ENCODE results near the gene NDUFA3.
A peak's percentile ranks its signal among the peaks of the same experiment; 100 is the strongest.
"Not testable (repeated sequence)": the region's sequence is repeated elsewhere in the genome, so short reads cannot be mapped to it uniquely, and the experiment has no call there.

The NDUFA3 gene

GRCh38 chr19:54102421-54103169 is at the start of gene NDUFA3:
TSS of gene NDUFA3 (plus strand) at chr19:54102855. CDS start at chr19:54102879, 24 bp downstream.
- peak; percentile 98 to 100 for DNase-seq

DNA sequence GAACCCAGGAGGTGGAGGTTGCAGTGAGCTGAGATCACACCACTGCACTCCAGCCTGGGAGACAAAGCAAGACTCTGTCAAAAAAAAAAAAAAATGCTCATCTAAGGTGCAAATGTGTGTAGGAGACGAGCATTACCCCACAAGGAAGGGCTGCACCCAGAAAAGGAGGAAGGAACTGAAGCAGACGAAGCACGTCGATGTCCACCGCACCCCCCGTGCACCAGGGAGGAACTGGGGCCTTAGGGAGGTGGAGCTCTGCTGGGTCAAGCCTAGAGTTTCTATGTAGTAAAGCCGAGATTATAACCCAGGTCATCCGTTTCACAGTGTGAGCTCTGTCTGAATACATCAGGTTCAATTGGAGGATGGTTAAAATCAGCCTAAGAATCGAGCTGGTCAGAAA is 40.0 kb upstream of the NDUFA3 start:
- peak in 1 of 2 donors; percentile 55 for DNase-seq

DNA sequence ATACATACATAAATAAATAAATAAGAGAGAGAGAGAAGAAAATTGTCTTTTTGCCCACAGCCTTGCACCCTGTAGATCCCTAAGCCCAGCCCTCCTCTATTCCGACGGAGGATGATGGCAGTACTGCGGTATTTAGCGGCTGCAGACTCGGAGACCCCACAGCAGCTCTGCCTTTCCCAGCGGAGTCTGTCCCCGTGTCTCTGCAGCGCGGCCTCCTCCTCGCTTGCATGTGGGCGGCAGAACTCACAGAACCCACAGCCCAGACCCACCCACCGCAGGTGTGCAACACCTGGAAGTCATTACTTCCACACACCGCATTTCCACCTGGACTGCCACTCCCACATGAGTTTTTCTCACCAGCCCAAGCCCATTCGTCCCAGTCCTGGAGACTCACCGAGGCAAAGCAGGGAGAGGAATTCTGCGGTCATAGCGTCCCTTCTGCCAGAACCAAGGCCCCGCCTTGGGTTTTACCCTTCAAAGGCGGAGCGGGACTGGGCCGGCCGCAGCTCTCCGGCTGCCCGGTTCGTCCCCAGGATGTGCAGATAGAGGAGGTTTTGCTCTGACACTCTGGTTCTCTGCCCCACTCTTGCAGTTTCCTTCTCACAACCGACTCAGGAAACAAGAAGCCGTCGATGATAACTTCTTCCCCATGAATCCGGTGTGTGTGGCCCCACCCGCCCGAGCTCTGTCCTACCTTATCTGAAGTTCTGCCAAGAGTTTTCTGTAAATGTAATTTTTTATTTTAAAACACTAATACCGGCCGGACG is 39.1 kb upstream of the NDUFA3 start, which contains the start of gene VSTM1:
Gene VSTM1, minus strand, starts transcription at position 548 of the 767 bp plus-strand sequence. Its CDS starts 120 bp downstream, at position 428.
- no peak for DNase-seq

- no peak for DNase-seq
Observed at GRCh38 chr19:54069470-54069869, 33.2 kb upstream of the NDUFA3 start.

- DNase-seq: no peak
Observed at GRCh38 chr19:54073829-54074228, 28.8 kb upstream of the NDUFA3 start.

DNA sequence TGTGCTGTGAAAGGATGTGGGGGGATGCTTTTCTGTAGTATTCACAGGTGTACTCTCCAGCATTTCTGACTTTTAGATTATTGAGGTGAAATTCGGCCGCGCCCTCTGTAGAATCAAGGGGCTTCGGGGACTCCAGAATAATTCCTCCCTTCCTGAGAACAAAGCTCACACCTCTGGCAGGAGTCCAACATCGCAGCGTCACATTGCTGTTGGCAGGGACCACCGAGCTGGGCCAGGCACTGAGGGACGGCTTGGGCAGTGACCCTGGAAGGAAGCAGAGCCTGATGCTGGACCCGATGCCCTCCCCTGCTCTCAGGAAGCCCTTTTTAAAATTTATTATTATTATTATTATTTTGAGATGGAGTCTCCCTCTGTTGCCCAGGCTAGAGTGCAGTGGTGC is 27.8 kb upstream of the NDUFA3 start:
- DNase-seq: no peak

DNA sequence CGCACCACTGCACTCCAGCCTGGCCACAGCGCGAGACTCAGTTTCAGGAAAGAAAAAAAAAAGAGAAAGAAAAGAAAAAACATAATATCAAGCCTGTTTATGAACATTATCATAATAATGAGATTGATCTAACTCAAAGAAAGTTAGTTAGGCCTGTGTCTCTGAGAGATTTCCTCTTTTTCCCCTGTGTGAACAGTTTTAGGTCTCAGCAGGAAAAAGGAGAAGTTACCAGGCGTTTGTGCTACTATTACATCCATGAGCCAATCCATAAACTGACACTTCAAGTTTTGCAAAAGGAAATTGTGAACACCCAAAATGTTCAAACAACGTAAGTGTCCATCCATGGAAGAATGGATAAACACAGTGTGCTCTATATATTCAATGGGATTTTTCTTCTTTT is 25.3 kb upstream of the NDUFA3 start:
- no peak for DNase-seq

DNA sequence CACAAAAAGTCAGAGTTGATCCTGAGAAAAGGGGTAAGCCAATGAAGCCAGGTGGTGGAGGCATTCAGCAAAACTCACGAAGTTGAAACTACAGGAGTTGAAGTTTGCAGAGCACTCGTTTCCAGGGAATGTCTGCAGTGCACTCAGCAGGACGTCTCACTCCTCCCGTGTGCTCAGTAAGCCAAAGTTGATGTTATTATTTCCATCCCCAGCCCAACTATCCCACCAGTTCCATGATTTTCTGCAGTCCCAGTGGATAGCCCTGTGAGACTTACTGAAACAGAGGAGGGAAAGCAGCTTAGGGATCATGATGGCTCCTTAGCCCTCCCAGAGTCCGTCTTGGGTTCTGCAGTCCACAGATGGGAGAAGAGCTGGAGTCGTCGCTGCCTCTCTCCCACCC is 21.6 kb upstream of the NDUFA3 start, which contains the start of gene TARM1:
Gene TARM1, minus strand, starts transcription at position 334 of the 400 bp plus-strand sequence. Its CDS starts 25 bp downstream, at position 309.
- no peak for DNase-seq

GRCh38 chr19:54084410-54084809 is 18.2 kb upstream of the NDUFA3 start:
- DNase-seq: no peak

GRCh38 chr19:54094426-54095000 is 8.1 kb upstream of the NDUFA3 start:
- no peak for DNase-seq

- DNase-seq: no peak
Observed at GRCh38 chr19:54095136-54095858, 7.4 kb upstream of the NDUFA3 start.

DNA sequence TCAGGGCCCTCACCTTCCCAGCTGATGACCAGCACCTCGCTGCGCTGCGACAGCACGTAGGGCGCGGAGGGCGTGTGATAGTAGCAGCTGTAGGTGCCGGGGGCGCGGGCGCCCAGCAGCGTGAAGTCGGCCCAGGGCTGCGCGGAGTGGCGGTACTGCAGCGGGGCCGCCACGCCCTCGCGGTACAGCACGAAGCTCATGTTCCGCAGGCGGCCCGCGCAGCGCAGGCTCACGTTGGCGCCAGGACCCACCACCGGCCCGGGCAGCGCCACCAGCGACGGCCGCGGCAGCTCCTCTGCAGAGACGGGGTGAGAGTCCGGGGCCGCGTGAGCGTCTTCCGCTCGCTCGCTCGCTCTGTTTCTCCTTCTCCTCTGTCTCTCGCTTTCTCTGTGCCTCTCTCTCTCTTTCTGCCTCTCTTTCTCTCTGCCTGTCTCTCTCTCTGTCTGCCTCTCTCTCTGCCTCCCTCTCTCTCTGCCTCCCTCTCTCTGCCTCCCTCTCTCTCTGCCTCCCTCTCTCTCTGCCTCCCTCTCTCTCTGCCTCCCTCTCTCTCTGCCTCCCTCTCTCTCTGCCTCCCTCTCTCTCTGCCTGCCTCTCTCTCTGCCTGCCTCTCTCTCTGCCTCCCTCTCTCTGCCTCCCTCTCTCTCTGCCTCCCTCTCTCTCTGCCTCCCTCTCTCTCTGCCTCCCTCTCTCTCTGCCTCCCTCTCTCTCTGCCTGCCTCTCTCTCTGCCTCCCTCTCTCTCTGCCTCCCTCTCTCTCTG is 6.6 kb upstream of the NDUFA3 start:
- DNase-seq: peak; percentile 42 to 66

GRCh38 chr19:54096617-54097106 is 6.0 kb upstream of the NDUFA3 start:
- DNase-seq: peak in 1 of 2 donors; percentile 22

DNA sequence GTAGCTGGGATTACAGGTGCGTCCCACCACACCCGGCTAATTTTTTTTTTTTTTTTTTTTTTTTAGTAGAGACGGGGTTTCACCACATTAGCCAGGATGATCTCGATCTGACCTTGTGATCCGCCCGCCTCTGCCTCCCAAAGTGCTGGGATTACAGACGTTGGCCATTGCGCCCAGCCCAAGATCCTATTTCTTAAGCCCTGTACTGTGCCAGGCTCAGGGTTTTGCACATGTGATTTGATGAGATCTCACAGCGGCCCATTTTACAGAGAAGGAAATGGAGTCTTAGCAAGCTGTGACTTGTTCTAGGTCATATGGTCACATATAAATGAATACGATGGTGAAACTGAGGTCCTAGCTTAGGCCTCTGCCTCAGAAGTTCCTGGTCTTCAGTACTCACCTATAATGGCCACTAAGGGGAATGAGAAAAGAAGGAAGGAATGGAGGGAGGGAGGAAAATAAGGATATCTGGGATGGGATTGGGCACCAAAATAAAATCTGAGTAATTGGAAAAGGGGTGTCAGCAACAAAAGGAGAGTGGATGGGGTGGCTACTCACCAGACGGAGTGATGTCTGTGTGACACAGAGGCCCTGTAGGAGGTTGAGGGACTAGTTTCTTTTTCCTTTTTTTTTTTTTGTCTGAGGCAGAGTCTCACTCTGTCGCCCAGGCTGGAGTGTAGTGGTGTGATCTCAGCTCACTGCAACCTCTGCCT is 3.3 kb upstream of the NDUFA3 start:
- DNase-seq: no peak

DNA sequence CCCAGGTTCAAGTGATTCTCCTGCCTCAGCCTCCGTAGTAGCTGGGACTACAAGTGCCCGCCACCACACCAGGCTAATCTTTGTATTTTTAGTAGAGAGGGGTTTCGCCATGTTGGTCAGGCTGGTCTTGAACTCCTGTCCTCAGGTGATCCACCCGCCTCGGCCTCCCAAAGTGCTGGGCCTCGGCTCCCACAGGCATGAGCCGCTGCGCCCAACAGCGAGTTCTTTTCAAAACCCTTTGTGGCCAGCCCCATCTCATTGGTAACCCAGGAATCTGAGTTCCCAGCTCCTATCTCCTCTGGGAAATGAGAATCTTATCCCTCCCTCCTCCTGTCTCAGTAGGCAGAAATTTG is 2.8 kb upstream of the NDUFA3 start:
- DNase-seq: not testable (repeated sequence)

- DNase-seq: peak in 1 of 2 donors; percentile 67
Observed at GRCh38 chr19:54100561-54100960, 2.1 kb upstream of the NDUFA3 start, which contains the start of gene OSCAR. TSS of gene OSCAR (minus strand) at chr19:54100803. CDS start at chr19:54100792, 11 bp downstream.

DNA sequence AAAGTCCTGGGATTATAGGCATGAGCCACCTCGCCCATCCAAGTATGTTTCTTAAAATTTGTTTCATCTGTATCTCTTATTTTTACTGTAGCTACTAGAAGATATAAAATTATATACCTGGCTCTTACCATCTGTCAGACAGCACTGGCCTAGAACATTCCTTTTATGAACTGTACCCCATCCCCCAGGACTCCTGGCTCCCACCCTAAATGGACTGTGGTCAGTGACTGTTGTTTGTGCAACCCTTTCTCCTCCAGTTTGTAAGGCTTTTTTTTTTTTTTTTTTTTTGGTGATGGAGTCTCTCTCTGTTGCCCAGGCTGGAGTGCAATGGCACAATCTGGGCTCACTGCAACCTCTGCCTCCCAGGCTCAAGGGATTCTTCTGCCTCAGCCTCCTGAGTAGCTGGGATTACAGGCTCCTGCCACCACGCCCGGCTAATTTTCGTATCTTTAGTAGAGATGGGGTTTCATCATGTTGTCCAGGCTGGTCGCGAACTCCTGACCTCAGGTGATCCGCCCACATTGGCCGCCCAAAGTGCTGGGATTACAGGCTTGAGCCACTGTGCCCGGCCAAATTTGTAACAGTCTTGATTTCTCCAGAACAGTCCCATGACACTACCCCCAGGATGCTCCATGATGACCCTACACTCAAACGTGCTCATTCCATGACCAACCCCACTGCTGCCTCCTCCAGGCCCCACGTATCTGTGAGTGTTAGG is 2.5 kb downstream of the NDUFA3 start:
- no peak for DNase-seq

DNA sequence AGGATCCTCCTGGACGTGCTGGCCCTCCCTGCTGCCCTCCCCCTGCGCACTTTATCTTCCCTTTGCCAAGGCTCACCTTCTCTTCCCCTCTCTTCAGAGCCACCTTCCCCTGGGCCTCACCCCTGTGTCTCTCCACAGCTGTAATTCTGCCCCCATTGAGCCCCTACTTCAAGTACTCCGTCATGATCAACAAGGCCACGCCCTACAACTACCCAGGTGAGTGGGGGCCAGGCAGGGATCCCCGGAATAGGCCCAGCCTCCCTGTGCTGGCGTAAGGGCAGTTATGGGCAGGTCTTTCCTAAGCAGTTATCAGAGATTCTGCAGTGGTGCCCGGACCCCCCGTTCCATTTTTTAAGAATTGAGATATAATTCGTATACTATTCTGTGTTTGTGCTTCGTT is 3.1 kb downstream of the NDUFA3 start:
- no peak for DNase-seq

DNA sequence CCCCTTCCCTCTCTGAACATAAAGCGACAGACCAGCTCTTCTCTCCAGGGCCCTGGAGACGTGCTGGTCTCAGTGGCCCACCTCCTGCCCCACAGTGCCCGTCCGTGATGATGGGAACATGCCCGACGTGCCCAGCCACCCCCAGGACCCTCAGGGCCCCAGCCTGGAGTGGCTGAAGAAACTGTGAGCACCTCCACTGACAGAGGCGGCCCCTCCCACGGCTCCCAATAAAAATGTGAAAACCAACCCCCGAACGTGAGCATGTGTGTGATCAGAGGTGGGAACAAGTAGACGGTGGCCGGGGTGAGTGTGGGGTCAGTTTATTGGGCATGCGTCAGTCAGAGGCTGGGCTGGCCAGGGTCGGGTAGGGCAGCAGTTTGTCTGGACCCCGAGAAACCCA is 4.1 kb downstream of the NDUFA3 start:
- no peak for DNase-seq

GRCh38 chr19:54107876-54108490 is 5.3 kb downstream of the NDUFA3 start:
- DNase-seq: no peak

All from CD4-positive, alpha-beta T cell treated with Interleukin-4 for 1 hour (primary cell).